8988T (cell line): Measurements from ENCODE around the gene CEP20.

ENCODE experiments used
- DNase-seq: peaks from one replicate; pipeline ENCODE4 v3.0.0; 2011

The CEP20 gene

GRCh38 chr16:15897121-15897780 is 8.8 kb upstream of the CEP20 start:
- DNase-seq = no peak

- no peak for DNase-seq
Measured at GRCh38 chr16:15894571-15895374, 6.4 kb upstream of the CEP20 start.

- no peak for DNase-seq
Measured at GRCh38 chr16:15891508-15891907, 3.1 kb upstream of the CEP20 start.

- no peak for DNase-seq
Measured at GRCh38 chr16:15887283-15887682, 1.1 kb downstream of the CEP20 start.

- no peak for DNase-seq
Measured at GRCh38 chr16:15886078-15886477, 2.3 kb downstream of the CEP20 start.

- no peak for DNase-seq
Measured at GRCh38 chr16:15885560-15886001, 2.8 kb downstream of the CEP20 start.

GRCh38 chr16:15882563-15882962 is 5.8 kb downstream of the CEP20 start:
- DNase-seq = no peak

- DNase-seq = no peak
Measured at GRCh38 chr16:15881794-15882379, 6.5 kb downstream of the CEP20 start.

GRCh38 chr16:15880434-15881308 is 7.7 kb downstream of the CEP20 start:
- no peak for DNase-seq

GRCh38 chr16:15879255-15879811 is 9.1 kb downstream of the CEP20 start:
- no peak for DNase-seq

- DNase-seq = no peak
Measured at GRCh38 chr16:15876503-15876902, 11.9 kb downstream of the CEP20 start.

GRCh38 chr16:15874745-15875314 is 13.6 kb downstream of the CEP20 start:
- no peak for DNase-seq

GRCh38 chr16:15873737-15874136 is 14.7 kb downstream of the CEP20 start:
- DNase-seq = no peak

- DNase-seq = no peak
Measured at GRCh38 chr16:15873301-15873700, 15.1 kb downstream of the CEP20 start.

GRCh38 chr16:15870011-15870410 is 18.4 kb downstream of the CEP20 start:
- no peak for DNase-seq

- DNase-seq = no peak
Measured at GRCh38 chr16:15866451-15866850, 22.0 kb downstream of the CEP20 start.

GRCh38 chr16:15865742-15866141 is 22.7 kb downstream of the CEP20 start:
- no peak for DNase-seq

GRCh38 chr16:15864939-15865338 is 23.5 kb downstream of the CEP20 start:
- DNase-seq = no peak

GRCh38 chr16:15861996-15862395 is 26.4 kb downstream of the CEP20 start:
- no peak for DNase-seq

- no peak for DNase-seq
Measured at GRCh38 chr16:15858921-15859668, 29.3 kb downstream of the CEP20 start.

- DNase-seq = peak; percentile 40
Measured at GRCh38 chr16:15857724-15858560, 30.5 kb downstream of the CEP20 start.
